ENCODE results near the gene BLNK. TPM values are rescaled to one million over a fixed set of nuclear protein-coding genes. Genes with fewer than 3 reads are reported as not detected.

The BLNK gene
- total RNA-seq, 1 donor from 2014 or later = 0.38 TPM

GRCh38 chr10:96217711-96218110 lies 53.7 kb downstream of the BLNK start:
- no peak for DNase-seq (ENCODE audit: low read depth)
- TF ChIP-seq CTCF (IDR thresholded peaks at IDR 0.05; ENCODE audit: insufficient read depth, low read length, poor library complexity, severe bottlenecking) = no peak
- no peaks in the 10 kb centered on the region for H3K27me3 ChIP-seq (ENCODE audit: control insufficient read depth, insufficient read depth, low read length)
- no peak overlapping the region for H3K4me3 ChIP-seq (ENCODE audit: low read depth, low read length)
- no peaks in the 10 kb centered on the region for H3K36me3 ChIP-seq (ENCODE audit: control insufficient read depth, insufficient read depth, low read length)

DNA sequence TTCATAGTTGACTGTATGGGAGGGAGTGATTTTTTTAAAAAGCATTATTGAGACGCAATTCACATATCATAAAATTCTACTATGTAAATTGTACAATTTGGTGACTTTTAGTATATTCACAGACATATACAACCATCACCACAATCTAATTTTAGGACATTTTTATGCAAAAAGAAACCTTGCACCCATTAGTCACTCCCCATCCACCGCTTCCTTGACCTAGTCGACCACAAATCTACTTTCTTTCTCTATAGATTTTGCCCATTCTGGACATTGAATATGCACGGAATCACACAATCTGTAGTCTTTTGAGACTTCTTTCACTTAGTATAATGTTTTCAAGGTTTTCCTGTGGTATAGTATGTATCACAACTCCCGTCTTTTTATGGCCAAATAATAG lies 54.6 kb downstream of the BLNK start:
- Histone ChIP-seq H3K4me3 (ENCODE audit: low read depth, low read length) (no peak overlapping the region), H3K36me3 (ENCODE audit: control insufficient read depth, insufficient read depth, low read length) (no peaks in the 10 kb centered on the region), H3K27me3 (ENCODE audit: control insufficient read depth, insufficient read depth, low read length) (no peaks in the 10 kb centered on the region)
- DNase-seq (ENCODE audit: low read depth) = no peak
- TF ChIP-seq CTCF (IDR thresholded peaks at IDR 0.05; ENCODE audit: insufficient read depth, low read length, poor library complexity, severe bottlenecking) = no peak

- H3K36me3 ChIP-seq (ENCODE audit: control insufficient read depth, insufficient read depth, low read length) = no peaks in the 10 kb centered on the region
- no peaks in the 10 kb centered on the region for H3K27me3 ChIP-seq (ENCODE audit: control insufficient read depth, insufficient read depth, low read length)
- DNase-seq (ENCODE audit: low read depth) = no peak
- H3K4me3 ChIP-seq (ENCODE audit: low read depth, low read length) = no peak overlapping the region
- TF ChIP-seq CTCF (IDR thresholded peaks at IDR 0.05; ENCODE audit: insufficient read depth, low read length, poor library complexity, severe bottlenecking) = no peak
These were observed 58.5 kb downstream of the BLNK start for GRCh38 chr10:96212911-96213310.

- no peak for DNase-seq (ENCODE audit: low read depth)
- H3K27me3 ChIP-seq (ENCODE audit: control insufficient read depth, insufficient read depth, low read length) = no peaks in the 10 kb centered on the region
- H3K4me3 ChIP-seq (ENCODE audit: low read depth, low read length) = no peak overlapping the region
- no peak for TF ChIP-seq CTCF (IDR thresholded peaks at IDR 0.05; ENCODE audit: insufficient read depth, low read length, poor library complexity, severe bottlenecking)
- no peaks in the 10 kb centered on the region for H3K36me3 ChIP-seq (ENCODE audit: control insufficient read depth, insufficient read depth, low read length)
These were observed 59.6 kb downstream of the BLNK start for GRCh38 chr10:96211764-96212163.

GRCh38 chr10:96208946-96209345 lies 62.4 kb downstream of the BLNK start:
- H3K27me3 ChIP-seq (ENCODE audit: control insufficient read depth, insufficient read depth, low read length) = no peaks in the 10 kb centered on the region
- no peak for TF ChIP-seq CTCF (IDR thresholded peaks at IDR 0.05; ENCODE audit: insufficient read depth, low read length, poor library complexity, severe bottlenecking)

GRCh38 chr10:96208271-96208670 lies 63.1 kb downstream of the BLNK start:
- DNase-seq (ENCODE audit: low read depth) = no peak
- H3K36me3 ChIP-seq (ENCODE audit: control insufficient read depth, insufficient read depth, low read length) = no peaks in the 10 kb centered on the region
- TF ChIP-seq CTCF (IDR thresholded peaks at IDR 0.05; ENCODE audit: insufficient read depth, low read length, poor library complexity, severe bottlenecking) = no peak

More at GRCh38 chr10:96208946-96209345, 62.4 kb downstream of the BLNK start:
- no peak overlapping the region for H3K4me3 ChIP-seq (ENCODE audit: low read depth, low read length)
- no peak for DNase-seq (ENCODE audit: low read depth)
- H3K36me3 ChIP-seq (ENCODE audit: control insufficient read depth, insufficient read depth, low read length) = no peaks in the 10 kb centered on the region

More at GRCh38 chr10:96208271-96208670, 63.1 kb downstream of the BLNK start:
- no peaks in the 10 kb centered on the region for H3K27me3 ChIP-seq (ENCODE audit: control insufficient read depth, insufficient read depth, low read length)
- no peak overlapping the region for H3K4me3 ChIP-seq (ENCODE audit: low read depth, low read length)

All from kidney epithelial cell (primary cell).